Hematopoietic multipotent progenitor cell treated with erythropoietin and hydrocortisone succinate and interleukin-3 and kit ligand, for 15 days (in vitro differentiated cells): Measurements from ENCODE around the gene SNX27.
"Not testable (repeated sequence)": the region's sequence is repeated elsewhere in the genome, so short reads cannot be mapped to it uniquely, and the experiment has no call there.

ENCODE experiments used
- DNase-seq: peaks from one replicate; pipeline ENCODE4 v3.0.0-alpha.2; 2015; ENCODE audit warnings: low spot score

SNX27 gene

GRCh38 chr1:151604291-151604690, 7.6 kb upstream of the SNX27 start:
- DNase-seq, result no peak

GRCh38 chr1:151606384-151606783, 5.5 kb upstream of the SNX27 start:
- no peak for DNase-seq

GRCh38 chr1:151606857-151607256, 5.0 kb upstream of the SNX27 start:
- no peak for DNase-seq

GRCh38 chr1:151610142-151610541, 1.7 kb upstream of the SNX27 start:
- DNase-seq, result no peak

GRCh38 chr1:151611288-151611790, 511 bp upstream of the SNX27 start:
- peak; percentile 19 for DNase-seq

- no peak for DNase-seq
These were observed 841 bp downstream of the SNX27 start for GRCh38 chr1:151612501-151613281.

- DNase-seq, result no peak
These were observed 1.5 kb downstream of the SNX27 start for GRCh38 chr1:151613282-151613780.

GRCh38 chr1:151615711-151616504, 4.1 kb downstream of the SNX27 start:
- DNase-seq, result no peak

GRCh38 chr1:151616505-151616849, 4.6 kb downstream of the SNX27 start:
- DNase-seq, result no peak

- no peak for DNase-seq
These were observed 6.2 kb downstream of the SNX27 start for GRCh38 chr1:151618003-151618402.

GRCh38 chr1:151618470-151618869, 6.6 kb downstream of the SNX27 start:
- no peak for DNase-seq

- not testable (repeated sequence) for DNase-seq
These were observed 7.1 kb downstream of the SNX27 start for GRCh38 chr1:151618996-151619395.

GRCh38 chr1:151619489-151620093, 7.7 kb downstream of the SNX27 start:
- DNase-seq, result no peak

GRCh38 chr1:151620286-151620685, 8.4 kb downstream of the SNX27 start:
- DNase-seq, result no peak

- no peak for DNase-seq
These were observed 9.5 kb downstream of the SNX27 start for GRCh38 chr1:151621351-151621750.

GRCh38 chr1:151624783-151625182, 12.9 kb downstream of the SNX27 start:
- no peak for DNase-seq

GRCh38 chr1:151626740-151627334, 15.0 kb downstream of the SNX27 start:
- DNase-seq, result no peak

- no peak for DNase-seq
These were observed 17.4 kb downstream of the SNX27 start for GRCh38 chr1:151629278-151629677.

GRCh38 chr1:151635479-151636072, 23.7 kb downstream of the SNX27 start:
- no peak for DNase-seq

GRCh38 chr1:151638074-151638775, 26.4 kb downstream of the SNX27 start:
- no peak for DNase-seq

GRCh38 chr1:151638812-151639211, 27.0 kb downstream of the SNX27 start:
- no peak for DNase-seq
